GM21528 (cell line): ENCODE results near the gene HLA-DQA2.
"Not testable (repeated sequence)": the region's sequence is repeated elsewhere in the genome, so short reads cannot be mapped to it uniquely, and the experiment has no call there.

Source experiments
- ATAC-seq: cut with Tn5 transposase; IDR thresholded peaks from one replicate; pipeline ENCODE4 v1.9.1; 2021; ENCODE audit warnings: mild to moderate bottlenecking, moderate library complexity; ENCODE audit not compliant: unreplicated experiment, low FRiP score

The HLA-DQA2 gene

GRCh38 chr6:32775071-32775470, 33.9 kb downstream of the HLA-DQA2 start:
- ATAC-seq: no peak

- no peak for ATAC-seq
Observed at GRCh38 chr6:32779036-32779435, 37.8 kb downstream of the HLA-DQA2 start.

DNA sequence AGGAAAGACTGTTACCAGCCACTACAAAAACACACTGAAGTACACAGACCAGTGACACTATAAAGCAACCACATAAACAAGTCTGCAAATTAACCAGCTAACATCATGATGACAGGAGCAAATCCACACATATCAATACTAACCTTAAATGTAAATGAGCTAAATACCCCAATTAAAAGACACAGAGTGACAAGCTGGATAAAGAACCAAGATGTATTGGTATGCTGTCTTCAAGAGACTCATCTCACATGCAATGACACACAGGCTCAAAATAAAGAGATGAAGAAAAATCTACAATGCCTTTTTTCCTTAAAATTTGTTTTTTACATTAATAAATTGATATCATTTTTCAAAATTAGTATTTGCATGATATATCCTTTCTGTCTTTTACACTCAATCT, 41.7 kb downstream of the HLA-DQA2 start:
- ATAC-seq: not testable (repeated sequence)

- ATAC-seq: no peak
Observed at GRCh38 chr6:32785781-32786533, 44.8 kb downstream of the HLA-DQA2 start.

DNA sequence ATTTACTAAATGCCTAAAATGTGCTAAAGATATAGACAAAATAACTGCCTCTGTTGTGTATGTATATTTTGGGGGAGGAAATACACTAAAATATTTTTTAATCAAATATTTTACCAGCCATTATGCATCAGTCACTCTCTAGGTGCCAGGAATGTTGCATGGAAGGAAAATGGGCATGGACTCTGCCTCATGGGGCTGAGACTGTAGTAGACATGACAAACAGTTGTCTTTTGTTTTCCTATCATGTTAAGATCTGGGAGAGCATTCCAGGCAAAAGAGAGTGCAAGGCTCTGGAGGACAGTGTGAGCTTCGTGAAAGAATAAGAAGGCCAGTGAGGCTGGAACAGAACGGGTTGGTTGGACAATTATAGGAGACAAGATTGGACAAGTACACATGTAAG, 49.1 kb downstream of the HLA-DQA2 start:
- ATAC-seq: no peak

GRCh38 chr6:32792901-32793435, 51.8 kb downstream of the HLA-DQA2 start:
- ATAC-seq: no peak

- ATAC-seq: no peak
Observed at GRCh38 chr6:32794510-32794909, 53.3 kb downstream of the HLA-DQA2 start.
